HTERT RPE-1 (cell line): ENCODE results near the gene SLC12A9.
"Not testable (repeated sequence)": the region's sequence is repeated elsewhere in the genome, so short reads cannot be mapped to it uniquely, and the experiment has no call there.

Experiments
- in situ Hi-C: fragments of 300-500 bp; cut with MboI; formaldehyde crosslinking; loops from 4 replicates; pipeline ENCODE4 v1.14.3; 2020; ENCODE audit warnings: low sequenced_read_pairs

Gene SLC12A9

DNA sequence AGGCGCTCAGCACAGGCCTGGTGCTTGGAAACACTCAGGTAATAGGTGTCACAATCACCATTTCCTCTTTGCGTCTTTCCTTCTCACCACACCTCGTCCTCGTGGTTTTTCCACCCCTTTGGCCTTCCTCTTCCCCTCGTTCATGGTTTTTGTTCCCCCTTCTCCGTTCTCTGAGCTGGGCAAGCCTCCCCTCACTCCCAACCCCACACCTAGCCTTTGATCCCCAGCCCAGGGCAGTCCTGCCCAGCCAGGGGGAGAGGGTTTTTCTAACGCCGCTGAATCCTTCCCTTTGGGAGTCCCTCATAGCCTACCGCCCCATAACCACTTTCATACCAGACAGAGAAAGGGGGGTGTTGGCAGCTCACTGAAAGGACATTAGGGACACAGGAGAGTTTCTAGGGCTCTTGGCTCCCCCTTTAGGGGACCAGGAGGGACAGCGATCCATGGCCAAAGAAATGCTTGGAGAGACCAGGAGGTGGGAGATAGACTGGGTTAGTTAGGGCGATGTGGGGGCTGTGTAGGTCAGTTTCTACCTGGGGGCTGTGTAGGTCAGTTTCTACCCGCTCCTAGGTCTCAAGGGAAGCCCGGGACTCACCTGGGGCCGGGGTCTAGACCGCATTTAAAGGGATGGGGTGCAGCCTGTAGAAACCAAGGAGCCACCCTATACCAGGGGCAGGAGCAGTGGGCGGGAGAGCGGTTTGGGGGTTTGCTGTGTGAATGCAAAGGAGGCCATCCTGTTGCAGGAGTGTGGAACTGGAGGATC is 26.6 kb upstream of the SLC12A9 start:
- in situ Hi-C loops, result loop anchor here (25.0 kb wide), 1 partner anchor 114 kb away; the partner anchor contains the start of genes EPO and POP7

DNA sequence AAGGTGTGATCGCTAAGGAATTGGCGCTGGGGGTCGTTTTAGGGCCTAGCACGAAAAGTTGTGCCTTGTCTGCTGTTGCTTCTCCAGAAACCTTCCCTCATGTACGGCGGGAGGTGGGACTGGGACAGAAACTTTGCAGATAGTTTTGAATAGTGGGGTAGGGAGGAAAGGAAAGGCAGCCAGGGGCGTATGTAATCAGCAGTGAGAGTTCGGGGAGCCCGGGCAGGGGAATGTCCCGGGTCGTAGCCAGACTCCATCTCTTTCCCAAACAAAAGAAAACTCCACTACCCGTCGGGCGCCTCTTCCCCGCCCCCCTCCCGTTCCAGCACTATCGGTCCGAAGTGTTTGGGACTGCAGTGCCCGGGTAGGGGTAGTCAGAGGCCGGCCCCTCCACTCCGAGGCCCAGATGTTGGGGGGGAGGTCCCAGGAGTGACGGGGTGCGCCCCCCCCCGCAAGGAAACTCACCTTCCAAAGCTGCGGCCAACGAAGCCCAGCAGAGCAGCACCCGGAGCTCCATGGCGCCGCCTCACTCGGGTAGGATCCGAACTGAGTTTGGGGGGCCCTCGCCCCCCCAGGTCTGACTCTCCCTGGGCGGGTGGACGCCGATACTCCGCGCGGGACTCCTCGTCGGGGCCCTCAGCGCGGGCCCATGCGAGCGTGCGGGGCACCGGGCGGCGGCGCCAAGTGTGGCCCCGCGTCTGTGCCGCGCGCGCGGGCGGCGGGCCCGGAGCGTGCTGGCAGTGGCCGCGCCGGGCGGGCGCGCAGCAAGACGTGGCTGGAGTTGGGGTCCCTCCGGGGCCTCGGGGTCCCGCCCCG is 25.8 kb upstream of the SLC12A9 start:
- in situ Hi-C loops, result loop anchor here (25.0 kb wide), 1 partner anchor 114 kb away; the partner anchor contains the start of genes EPO and POP7

DNA sequence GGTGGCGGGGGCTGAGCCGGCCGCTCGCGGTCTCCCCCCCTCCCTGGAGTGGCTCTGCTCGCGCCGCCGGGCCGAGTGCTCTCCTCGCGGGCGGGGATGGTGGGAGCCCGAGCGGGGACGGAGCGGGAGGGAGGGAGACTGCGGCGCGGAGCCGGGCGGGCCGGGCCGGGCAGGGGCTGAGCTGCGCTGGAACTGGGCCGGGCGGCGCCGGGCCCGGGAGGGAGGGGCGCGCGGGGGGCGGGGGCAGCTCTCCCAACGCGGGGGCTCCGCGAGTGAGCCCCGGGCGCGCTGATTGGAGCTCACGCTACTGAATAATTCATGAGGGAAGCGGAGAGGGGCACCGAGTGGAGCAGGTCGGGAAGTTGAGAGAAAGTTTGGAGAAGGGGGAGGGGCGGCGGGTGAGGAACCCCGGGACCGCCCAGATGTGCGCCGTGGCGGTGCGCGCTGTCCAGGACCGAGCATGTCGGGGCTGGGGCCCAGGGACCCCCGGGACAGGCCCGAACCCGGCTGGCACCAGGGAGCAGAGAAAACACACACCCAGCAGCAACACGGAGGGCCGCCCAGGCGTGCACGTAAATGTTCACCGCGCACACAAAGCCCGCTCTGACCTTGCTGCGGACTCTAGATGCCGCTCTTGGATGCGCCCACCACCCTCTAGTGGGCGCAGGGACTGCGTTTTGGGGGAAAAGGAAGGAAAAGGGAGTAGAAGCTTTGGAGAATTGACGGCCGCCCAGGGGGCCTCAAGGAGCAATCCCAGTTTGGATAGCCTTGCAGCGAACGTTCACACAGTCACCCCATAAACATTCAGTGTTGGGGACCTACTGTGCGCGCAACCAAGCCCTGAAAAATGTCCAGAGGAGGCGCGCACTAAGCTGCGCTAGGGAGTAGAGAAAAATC is 24.9 kb upstream of the SLC12A9 start, which contains the start of gene EPHB4:
Gene EPHB4 (minus strand): TSS at position 194 of the 897 bp plus-strand sequence. CDS start 493 bp downstream, outside the sequence.
- in situ Hi-C loops, result loop anchor here (25.0 kb wide), 1 partner anchor 115 kb away; the partner anchor contains the start of genes EPO and POP7

DNA sequence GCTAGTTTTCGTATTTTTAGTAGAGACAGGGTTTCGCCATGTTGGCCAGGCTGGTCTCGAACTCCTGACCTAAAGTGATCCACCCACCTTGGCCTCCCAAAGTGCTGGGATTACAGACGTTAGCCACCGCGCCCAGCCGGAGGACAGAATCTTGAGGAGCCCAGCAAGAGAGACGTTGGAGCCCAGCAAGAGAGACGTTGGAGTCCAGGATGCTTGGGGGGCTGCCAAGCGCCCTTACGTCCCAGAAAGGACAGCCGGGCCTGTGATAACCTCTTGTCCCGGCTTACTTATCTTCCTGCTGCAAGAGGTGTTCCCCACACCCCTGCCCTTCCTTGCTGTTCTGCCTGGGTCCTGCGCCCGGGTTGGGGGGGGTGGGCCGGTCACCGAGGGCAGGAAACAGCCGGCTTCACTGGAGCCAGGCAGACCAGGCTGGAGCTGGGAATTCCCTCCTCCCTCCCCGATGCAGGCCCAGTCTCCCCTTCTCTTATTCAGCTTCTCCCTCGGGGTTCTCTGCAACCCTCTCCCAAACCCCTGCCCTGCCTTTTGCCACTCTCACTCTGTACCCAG is 23.3 kb upstream of the SLC12A9 start:
- in situ Hi-C loops, result loop anchor here (25.0 kb wide), 1 partner anchor 117 kb away; the partner anchor contains the start of genes EPO and POP7

DNA sequence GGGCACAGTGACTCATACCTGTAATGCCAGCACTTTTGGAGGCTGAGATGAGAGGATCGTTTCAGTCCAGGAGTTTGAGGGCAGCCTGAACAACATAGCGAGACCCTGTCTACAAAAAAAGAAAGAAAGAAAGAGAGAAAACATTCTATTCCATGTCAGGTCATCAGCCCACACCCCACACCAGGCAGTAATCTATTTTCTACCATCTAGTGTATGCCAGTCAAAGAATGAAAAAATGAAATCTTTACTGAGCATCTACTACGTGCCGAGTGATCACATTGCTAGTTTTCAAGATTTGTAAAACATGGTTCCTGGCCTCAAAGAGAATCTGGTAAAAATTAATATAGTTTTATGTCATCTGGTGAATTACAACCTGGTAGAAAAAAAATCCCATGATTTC is 22.1 kb upstream of the SLC12A9 start:
- in situ Hi-C loops, result loop anchor here (25.0 kb wide), 1 partner anchor 118 kb away; the partner anchor contains the start of genes EPO and POP7

DNA sequence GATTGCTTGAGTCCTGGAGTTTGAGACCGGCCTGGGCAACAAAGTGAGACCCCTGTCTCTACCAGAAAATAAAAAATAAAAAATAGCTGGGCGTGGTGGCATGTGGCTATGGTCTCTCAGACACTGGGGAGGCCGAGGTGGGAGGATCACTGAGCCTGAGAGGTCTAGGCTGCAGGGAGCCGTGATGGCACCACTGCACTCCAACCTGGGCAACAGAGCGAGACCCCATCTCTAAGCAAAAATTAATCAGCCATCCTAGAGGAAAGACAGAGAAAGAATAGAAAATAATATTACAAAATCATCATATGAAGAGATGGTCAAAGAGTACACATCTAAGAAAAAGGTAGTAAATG is 20.3 kb upstream of the SLC12A9 start:
- in situ Hi-C loops, result loop anchor here (25.0 kb wide), 1 partner anchor 120 kb away; the partner anchor contains the start of genes EPO and POP7

DNA sequence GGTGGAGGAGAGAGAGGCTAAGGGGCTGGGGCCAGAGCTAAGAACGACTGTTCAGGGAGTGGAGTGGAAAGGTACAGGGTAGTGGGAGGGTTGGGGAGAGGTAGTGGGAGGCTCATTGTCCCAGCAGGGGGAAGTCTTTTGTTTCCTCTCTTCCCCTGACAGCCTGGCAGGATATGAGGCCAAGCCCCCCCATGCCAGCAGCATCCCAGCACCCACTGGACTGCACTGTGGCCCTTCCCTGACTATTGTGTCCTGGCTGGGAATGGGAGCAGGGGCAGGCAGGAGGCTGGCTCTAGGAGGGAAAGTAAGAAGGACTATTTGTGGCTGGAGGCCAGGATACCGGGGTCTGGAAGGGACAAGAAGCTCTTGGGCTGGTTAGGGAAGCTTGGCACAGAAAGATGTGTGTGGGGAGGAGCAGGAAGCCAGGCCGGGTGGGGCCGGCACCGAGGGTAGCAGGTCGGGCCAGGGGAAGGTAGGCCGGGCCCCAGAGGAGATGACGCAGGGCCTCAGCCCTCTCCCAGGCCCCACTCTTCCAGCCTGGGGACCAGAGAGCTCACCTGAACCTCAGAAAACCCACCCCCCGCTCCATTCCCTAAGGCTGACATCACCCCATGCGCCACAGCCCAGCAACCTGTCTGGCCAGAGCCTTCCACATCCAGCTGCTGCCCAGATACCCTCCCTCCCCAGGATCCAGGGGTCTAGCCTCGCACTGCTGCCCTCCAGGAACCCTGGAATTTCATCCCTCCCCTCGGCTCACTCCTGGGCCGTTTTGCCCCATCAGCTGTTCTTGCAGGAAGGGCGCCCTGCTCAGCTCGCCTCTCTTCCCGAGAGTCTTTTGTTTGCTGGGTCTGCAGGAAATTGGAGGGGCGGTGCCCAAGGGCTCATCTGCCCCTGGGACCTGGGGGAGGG is 16.4 kb upstream of the SLC12A9 start:
- in situ Hi-C loops, result loop anchor here (25.0 kb wide), 1 partner anchor 124 kb away; the partner anchor contains the start of genes EPO and POP7

DNA sequence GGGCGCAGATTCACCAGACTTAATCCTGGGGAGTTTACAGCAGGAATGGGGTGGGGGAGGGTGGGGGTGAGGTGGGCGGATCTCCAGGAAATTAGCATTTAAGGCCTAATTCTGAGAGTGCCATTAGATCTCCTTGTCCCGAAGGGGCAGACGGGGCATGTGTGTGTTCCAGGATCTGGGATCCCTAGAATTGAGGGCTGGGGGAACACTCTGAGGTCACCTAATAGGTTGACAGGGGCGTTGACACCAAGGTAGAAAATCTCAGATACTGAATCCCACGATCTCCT is 15.8 kb upstream of the SLC12A9 start:
- in situ Hi-C loops, result loop anchor here (25.0 kb wide), 1 partner anchor 124 kb away; the partner anchor contains the start of genes EPO and POP7

DNA sequence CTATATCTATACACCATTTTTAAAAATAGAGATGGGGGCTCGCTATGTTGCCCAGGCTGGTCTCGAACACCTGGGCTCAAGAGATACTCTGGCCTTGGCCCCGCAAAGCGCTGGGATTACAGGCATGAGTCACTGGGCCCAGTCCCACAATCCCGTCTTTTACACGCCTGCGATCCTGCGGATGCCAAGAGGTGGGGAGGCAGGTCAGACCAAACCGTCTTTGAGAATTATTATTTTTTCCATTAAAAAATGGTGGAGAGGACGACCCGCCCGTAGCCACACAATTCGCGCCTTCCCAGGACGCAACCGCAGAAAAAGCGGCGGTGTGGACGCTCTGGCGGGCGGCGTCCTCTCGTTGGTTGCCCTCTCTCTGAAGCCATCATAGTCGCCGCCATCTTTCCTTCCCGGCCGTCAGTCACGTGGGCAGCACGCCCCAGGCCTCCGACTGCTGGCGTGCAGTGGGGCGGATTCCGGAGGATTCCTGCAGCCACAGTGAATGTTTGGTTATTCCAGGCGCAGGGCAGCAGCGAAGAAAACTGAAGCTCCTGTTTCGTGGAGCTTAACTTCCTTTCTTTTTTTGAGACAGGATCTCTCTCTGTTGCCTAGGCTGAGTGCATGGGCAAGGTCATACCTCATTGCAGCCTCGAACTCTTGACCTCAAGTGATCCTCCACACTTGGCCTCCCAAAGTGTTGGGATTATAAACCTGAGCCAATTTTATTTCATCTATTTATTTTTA is 15.2 kb upstream of the SLC12A9 start:
- in situ Hi-C loops, result loop anchor here (25.0 kb wide), 1 partner anchor 125 kb away; the partner anchor contains the start of genes EPO and POP7

DNA sequence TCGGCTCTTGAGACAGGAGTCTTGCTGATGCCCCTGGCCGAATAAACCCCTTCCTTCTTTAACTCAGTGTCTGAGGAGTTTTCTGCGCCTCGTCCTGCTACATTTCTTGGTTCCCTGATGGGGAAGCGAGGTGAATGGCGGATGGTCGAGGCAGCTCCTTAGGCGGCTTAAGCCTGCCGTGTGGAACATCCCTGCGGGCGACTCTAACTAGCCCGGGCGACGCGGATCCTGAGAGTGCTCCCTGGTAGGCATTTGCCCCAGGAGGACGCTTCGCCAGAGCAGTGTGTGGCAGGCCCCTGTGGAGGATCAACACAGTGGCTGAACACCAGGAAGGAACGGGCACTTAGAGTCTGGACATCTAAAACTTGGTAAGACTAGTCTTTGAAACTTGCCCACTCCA is 13.2 kb upstream of the SLC12A9 start:
- in situ Hi-C loops, result loop anchor here (25.0 kb wide), 1 partner anchor 127 kb away; the partner anchor contains the start of genes EPO and POP7

DNA sequence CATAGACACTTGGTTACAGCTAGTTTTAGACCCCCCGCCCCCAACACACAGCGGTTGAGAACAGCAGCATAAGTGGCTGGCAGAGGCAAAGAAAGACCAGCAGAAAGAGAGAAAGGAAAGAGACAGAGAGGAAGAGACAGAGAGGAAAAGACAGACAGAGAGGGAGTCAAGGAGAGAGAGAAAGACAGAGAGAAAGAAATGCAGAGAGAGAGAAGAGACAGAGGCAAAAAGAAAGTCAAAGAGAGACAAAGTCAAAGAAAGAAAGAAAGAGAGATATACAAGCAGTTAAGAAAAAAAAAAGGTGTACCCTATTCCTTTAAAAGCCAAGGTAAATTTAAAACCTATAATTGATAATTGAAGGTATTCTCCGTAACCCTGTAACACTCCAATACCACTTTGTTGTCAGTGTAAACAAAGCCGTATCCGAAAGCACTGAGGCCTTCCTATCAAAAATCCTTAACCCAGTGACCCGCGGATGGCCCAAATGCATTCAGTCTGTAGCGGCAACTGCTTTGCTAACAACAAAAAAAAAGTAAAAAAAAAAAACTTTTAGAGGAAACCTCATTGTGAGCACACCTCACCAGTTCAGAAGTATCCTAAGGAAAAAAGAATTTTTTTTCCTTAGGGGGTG is 11.9 kb upstream of the SLC12A9 start:
- in situ Hi-C loops, result loop anchor here (25.0 kb wide), 1 partner anchor 128 kb away; the partner anchor contains the start of genes EPO and POP7

DNA sequence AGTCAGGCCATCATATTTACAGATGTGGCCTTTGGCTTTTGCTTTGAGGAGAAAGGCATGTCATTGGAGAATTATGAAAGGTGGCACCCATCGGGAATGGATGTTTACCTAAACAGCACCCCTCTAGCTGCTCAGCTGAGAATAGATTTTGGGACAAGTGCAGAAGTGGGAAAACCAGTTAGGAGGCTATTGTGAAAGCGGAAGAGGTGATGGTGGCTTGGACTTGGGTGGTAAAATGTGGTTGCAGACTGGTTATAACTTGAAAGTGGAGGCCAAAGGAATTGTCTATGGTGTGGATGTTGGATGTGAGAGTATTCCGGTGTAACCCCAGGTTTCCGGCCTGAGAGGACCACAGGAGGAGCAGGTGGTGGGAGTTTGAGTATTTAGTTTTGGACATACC is 5.2 kb upstream of the SLC12A9 start:
- in situ Hi-C loops, result loop anchor here (25.0 kb wide), 1 partner anchor 135 kb away; the partner anchor contains the start of genes EPO and POP7

DNA sequence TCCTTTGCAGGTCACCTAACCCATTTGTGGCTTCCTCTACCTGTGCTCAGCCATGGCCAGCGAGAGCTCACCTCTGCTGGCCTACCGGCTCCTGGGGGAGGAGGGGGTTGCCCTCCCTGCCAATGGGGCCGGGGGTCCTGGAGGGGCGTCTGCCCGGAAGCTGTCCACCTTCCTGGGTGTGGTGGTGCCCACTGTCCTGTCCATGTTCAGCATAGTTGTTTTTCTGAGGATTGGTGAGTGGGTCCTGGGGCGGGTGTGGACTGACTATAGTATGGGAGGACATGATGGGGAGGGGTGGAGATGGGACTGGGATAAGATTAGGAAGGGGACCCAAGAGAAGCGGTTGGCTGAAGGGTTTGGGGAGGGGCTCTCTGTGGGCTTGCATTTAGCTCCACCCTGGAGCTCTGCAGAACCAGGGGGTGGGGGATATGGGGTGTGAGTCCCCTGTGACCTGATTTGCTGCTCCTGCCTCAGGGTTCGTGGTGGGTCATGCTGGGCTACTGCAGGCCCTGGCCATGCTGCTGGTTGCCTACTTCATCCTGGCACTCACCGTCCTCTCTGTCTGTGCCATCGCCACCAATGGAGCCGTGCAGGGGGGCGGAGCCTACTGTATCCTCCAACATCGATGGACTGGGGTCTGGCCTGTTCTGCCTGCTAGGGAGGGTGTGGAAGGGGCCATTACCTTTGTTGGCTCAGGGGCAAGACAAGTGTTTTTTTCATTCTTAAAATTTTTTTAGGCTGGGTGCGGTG is 1.8 kb downstream of the SLC12A9 start:
- in situ Hi-C loops, result no loop called here

DNA sequence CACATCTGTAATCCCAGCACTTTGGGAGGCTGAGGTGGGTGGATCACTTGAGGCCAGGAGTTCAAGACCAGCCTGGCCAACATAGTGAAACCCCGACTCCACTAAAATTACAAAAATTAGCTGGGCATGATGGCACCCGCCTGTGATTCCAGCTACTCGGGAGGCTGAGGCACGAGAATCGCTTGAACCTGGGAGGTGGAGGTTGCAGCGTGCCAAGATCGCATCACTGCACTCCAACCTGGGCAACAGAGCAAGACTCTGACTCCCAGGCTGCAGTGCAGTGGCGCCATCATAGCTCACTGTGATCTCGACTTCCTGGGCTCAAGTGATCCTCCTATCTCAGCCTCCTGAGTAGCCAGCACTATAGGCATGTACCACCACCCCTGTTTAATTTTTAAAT is 2.4 kb downstream of the SLC12A9 start:
- in situ Hi-C loops, result not testable (repeated sequence)

DNA sequence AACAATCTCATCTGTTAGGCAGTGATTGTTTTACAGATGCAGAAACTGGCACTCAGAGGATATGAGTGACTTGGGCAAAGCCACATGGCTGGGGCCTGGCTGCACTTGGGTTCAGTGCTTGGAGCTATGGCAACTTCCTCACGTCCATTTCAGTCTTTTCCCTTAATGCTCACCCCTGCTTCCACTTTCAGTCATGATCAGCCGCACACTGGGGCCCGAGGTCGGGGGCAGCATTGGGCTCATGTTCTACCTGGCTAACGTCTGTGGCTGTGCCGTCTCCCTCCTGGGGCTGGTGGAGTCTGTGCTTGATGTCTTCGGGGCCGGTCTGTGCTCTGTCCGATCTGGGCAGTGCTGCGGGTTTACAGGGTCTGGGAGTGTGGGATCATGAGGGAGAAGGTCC is 3.0 kb downstream of the SLC12A9 start:
- in situ Hi-C loops, result no loop called here

DNA sequence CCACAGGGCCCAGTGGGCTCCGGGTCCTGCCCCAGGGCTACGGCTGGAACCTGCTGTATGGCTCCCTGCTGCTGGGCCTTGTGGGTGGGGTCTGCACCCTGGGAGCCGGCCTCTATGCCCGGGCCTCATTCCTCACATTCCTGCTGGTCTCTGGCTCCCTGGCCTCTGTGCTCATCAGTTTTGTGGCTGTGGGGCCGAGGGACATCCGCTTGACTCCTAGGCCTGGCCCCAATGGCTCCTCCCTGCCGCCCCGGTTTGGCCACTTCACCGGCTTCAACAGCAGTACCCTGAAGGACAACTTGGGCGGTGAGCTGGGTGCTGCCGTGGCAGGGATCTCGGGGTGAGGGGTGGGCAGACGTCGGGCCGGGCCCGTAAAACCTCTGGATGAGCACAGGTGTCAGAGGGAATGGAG is 4.4 kb downstream of the SLC12A9 start:
- in situ Hi-C loops, result no loop called here

DNA sequence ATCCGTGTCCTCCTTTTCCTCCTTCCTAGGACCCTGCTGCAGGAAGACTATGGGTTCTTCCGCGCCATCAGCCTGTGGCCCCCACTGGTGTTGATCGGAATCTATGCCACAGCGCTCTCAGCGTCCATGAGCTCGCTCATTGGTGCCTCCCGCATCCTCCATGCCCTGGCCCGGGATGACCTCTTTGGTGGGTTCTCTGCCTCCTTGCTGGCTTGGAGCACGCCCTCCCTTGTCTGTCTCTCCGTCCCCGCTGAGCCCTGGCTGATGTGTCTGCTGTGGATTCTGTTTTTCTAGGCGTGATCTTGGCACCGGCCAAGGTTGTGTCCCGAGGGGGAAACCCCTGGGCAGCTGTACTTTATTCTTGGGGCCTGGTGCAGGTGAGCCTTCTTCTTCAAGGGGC is 7.3 kb downstream of the SLC12A9 start:
- in situ Hi-C loops, result no loop called here
